Hippocampal formation (tissue), 2 donors: ENCODE data around the gene TAX1BP1.
"Not testable (repeated sequence)": the region's sequence is repeated elsewhere in the genome, so short reads cannot be mapped to it uniquely, and the experiment has no call there.

Experiments used
- DNase-seq, 2 donors: peaks; one replicate each; lab custom pipeline; 2025; lab: John Stamatoyannopoulos, UW

TAX1BP1 gene

DNA sequence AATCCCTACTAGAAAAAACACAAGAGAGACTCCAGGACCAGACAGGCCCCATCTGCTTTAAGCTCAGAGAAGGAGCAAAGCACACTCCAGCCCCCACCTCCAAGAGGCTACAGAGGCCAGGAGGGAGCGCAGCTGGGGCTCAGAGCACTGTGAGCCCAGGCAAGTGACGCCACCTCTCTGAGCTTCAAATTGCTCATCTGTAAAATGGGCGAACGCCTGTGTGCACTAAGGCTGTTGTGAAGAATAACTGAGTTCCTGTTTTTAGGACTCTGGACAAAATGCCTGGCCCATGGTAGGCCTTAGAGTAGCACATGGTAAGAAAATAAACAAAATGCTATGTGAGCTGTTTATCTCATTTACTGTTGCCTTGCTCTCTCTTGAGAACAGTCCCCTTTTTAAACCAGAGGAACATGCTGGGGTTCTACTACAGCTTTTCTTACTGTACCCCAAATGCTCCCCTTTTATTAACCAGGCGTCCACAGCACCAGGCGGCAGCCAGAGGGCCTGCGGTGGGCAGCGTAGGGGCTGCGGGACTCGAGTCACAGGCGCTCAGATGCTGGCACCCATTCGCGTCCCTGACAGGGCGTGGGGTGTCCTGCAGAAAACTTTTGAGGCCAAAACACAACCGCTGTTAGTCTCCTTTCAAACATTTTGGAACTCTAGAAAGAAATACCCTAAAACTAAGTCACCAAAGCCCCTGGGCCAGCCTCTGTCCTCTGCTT, 103.8 kb downstream of the TAX1BP1 start:
- no peak for DNase-seq

DNA sequence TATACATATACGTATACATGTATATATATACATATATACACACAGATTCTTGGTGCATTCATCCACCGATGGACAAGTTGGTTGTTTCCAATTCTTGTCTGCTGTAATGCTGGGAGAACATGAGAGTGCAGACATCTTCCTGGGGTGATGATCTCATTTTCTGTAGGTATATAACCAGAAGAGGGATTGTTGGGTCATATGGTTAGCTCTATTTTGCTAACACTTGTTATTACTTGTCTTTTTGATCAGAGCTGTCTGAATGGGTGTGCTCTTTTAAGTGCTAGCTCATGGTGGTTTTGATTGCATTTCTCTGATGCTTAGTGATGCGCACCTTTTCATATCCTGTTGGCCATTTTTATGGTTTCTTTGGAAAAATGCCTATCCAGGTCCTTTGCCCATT, 106.4 kb downstream of the TAX1BP1 start:
- no peak for DNase-seq

DNA sequence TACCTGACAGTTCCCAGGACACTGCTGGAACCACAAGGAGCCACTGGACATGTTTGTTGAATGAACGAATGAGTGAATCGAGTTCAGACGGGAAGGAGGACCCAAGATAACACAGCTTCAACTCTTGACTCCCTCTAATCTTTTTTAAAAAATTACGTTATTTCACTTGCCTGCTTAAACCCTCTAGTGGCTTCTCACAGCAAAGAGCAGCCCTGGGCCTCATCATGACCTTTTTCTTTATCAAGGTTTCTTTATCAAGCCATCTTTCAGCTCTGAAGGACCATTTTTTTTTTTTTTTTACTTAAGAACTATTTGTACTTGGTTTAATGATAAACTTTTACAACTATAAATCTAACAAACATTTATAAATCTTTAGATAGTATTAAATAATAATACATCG, 110.6 kb downstream of the TAX1BP1 start:
- no peak for DNase-seq

DNA sequence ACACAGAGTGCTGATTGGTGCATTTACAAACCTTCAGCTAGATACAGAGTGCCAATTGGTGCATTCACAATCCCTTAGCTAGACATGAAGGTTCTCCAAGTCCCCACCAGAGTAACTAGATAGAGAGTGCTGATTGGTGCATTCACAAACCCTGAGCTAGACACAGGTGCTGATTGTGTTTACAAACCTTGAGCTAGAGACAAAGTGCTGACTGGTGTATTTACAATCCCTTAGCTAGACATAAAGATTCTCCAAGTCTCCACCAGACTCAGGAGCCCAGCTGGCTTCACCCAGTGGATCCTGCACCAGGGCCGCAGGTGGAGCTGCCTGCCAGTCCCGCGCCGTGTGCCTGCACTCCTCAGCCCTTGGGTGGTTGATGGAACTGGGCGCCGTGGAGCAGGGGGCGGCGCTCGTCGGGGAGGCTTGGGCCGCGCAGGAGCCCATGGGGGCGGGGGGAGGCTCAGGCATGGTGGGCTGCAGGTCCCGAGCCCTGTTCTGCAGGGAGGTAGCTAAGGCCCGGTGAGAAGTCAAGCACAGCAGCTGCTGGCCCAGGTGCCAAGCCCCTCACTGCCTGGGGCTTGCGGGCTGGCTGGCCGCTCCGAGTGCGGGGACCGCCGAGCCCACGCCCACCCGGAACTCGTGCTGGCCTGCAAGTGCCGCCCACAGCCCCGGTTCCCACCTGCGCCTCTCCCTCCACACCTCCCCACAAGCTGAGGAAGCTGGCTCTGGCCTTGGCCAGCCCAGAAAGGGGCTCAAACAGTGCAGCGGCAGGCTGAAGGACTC, 116.9 kb downstream of the TAX1BP1 start:
- not testable (repeated sequence) for DNase-seq

DNA sequence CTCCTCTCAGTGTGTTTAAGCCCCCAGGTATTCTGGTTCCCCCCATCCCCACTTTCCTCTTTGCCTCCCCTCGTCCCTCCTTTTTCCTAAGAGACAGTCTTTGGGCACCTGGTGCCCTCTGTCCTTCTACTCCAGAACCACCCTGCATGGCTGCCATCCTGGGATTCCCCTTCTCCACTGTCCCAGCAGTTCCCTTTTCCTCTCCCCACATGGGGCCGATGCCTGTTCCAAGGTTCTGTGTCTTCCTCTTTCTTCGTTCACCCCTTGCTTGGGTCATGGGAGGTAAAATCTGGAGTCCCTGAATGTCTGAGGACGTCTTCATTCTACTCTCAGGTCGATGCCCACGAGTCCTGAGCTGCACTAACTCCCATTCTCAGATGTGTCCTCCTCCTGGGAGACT, 120.8 kb downstream of the TAX1BP1 start:
- no peak for DNase-seq

DNA sequence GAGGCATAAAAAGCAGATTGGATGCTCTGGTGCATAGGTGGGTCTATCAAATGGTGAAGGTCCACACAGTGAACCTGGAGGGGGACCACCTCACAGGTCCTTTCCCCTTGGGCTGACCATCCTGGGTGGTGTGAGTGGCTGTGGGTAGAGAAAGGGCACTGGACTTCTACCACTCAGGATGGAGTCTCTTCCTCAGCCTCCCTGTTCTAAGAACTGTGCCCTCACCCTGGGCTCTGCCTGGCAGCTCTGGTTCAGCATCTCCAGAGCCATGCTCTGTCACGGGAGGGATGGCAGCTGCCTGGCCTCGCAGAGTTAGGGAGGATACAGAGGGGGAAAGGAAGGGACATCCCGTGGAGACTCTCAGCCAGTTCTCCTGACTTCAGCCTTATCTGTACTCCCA, 121.8 kb downstream of the TAX1BP1 start:
- DNase-seq = no peak

DNA sequence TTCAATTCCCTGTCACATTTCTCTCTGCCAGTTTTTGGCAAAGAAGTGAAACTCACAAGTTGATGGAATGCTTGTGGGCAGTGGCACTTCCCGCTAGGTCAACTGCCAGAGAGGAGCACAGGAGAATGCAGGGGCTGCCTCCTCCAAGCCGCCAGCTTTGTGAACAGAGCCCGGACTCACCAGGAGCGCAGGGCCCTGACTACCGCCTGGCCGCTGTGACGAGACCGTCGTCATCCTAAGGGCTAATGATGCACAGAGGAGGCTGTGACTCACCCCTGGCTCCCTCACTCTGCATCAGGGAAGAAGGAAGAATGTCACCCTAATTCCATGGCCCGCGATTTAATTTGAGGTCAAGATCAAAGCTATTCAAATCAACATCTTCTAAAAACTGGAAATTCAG, 123.9 kb downstream of the TAX1BP1 start:
- DNase-seq = no peak

DNA sequence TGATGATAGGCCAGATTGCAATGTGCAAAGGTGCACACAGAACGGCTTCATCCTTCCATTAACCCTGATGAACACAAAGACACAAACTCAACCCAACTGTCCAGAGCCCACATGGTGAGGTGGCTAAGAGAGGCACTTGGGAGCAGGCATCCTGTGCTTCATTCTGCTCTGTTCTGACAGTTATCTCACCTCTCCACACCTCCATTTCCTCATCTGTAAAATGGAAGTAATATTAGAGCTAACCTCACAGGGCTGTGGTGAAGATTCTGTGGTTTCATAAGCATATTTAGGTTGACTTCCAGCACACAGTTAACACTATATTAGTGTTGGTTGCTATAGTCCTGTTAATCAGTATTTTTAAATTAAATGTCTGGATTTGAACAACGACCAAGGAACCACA, 126.3 kb downstream of the TAX1BP1 start:
- no peak for DNase-seq

DNA sequence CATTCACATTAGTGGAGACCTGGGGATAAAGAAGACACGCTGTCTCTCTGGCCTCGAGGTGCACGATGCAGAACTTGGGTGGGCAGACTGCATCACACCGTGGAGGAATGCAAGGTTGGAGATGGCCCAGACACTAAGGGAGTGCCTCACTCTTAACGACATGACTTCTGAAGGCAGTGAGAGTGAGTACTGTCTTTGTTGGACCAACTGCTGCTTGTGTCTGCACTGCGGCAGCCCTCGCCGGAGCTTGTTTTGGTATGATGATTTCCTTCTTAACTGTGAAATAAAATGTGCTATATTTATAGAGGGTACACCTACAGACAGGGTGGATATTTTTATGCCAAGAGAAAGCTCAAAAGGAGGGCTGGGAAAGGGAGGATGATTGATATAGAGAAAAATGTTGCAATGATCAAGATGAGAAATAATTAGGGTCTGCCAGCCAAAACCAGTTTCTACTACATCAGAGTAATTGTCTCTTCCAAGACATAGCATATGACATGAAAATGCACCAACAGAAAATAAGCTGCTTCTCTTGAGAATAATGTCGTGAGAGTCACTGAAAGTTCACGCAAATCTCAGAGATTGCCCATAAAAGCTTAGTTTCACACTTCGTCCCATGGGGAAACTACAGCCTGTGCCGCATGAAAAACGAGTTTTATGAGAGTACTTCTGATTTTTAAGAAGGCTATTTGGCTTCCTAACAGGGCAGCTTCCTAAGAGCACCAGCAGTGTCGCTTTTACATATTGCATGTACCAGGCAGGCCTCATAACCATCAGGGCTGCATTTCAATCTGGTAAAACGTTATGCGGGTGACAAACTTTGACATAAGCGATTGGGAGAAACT, 127.1 kb downstream of the TAX1BP1 start:
- DNase-seq = no peak

DNA sequence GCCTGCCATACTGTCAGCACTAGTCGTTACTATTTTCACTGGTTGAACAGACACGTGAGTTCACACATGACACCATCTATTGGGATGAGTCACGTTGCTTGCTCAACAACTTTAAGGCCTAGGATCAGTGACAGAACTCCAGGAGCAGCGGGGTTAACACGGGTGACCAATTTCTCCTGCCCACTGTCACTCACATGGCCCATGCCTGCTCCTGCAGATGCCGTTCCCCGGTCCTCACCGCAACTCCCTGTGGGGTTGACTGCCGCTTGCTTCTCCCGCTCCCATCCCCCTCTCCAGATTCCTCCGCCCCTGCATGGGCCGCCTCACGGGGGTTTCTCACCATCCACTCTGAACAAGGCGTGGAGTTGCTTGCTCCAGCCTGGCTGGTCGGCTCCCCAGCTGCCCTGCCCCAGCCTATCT, 128.2 kb downstream of the TAX1BP1 start:
- DNase-seq = no peak

DNA sequence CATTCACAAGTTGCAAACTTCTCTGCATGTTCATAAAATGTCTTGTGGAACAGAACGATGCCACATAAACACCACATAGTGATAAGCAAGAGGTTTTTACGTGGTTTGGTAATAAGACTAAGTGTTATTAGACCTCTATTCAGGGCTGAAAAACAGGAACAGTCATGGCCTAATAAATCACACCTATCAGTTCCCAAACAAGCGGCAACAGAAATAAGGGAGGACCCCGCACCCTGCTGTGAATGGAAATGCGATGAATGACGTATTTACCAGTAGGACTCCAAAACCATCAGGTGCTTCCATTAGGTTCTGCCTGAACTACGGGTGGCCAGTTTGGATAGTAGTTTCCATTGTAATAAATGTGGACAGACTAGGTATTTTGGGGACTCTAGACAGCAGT, 129.1 kb downstream of the TAX1BP1 start:
- no peak for DNase-seq

DNA sequence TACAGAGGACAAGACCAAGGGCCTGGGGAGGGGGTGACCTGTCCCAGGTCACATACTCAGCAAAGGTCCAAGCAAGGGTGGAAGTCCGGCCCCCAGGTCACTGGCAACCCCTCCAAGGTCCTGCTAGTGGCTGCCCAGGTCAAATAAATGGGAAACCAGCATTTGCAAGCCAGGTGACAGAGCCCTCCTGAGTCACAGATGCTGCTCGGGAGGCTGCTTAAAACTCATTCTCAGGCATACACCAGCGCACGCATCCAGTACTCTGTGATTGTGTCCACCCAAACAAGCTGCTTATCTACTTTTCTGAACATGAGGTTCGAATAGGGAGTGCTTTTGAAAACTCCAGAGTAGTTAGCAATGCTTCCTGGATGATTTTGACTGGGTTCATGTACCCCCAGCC, 130.6 kb downstream of the TAX1BP1 start:
- no peak for DNase-seq

DNA sequence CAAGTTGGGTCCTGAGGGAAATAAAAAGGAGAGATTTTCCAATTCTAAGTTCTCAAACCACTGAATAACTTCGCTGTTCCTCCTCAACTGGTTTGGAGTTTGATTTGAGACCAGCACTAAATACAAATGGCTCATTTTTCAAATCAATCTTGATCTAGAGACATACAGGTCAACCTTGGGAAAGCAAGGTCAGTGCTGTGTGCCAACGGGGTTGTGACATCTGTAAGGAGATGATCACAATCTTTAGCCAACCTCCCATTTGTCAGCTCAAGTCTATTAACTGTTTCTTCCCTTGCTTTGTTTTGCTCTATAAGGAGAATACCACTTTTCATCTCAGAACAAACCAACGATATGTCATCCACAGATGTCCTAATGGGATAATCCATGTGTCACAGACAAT, 131.1 kb downstream of the TAX1BP1 start:
- DNase-seq = no peak

DNA sequence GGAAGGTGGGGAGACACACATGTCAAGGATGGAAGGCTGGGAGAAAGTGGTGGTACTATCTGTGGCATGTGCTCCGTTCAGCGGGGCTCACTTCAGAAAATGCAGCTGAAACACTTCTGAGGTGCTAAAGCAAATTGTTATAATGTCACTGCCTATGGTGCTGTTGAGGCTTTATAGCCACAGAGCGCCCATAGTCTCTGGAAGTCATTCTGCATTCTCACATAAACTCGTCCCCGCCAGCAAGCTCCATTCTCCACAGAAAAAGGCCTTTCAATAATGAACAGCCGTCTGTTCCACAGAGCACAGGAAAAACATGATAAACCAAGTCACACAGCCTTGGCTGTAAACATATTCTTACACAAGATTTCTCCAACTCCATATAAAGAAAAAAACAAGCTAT, 131.9 kb downstream of the TAX1BP1 start:
- DNase-seq = no peak

DNA sequence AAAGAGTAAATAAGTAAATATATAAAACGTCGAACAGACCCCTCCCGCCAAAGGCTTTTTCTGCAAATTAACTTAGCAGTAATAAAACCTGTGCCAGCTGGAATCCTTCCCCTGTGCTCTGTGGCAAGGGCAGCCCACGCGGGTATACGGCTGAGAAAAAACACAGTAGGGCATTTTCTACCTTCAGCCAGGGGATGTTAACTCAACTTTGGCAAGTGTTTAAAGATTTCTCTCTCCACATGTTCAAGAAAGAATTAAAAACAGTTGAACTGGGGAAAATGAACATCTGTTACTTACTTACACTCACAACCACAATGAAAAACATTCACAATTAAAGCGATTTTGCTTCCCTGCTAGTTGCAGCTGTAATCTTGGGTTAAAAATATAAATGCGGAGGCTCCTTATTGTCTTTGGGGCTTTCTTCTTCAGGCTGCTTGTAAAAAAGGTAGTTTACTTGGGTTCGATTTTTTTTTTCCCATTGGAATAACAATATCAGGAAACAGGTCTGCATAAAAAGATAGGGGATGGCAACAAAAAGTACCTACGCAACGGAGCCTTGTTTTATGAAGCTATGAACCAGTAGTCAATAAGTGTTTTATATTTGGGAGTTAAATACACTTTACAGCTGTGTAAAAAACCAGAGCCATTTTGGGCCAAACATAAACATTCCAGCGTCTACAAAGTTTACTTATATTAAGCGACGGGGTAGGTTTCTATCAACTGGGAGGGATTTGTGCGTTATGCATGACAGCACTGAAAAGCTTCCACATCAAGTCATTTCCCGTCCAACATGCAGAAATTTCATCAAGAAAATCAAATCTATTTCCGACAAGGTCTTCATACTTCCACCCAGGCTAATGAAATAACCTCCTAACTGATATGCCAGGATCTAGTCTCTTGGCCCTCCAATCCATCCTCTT, 132.7 kb downstream of the TAX1BP1 start:
- DNase-seq = no peak

DNA sequence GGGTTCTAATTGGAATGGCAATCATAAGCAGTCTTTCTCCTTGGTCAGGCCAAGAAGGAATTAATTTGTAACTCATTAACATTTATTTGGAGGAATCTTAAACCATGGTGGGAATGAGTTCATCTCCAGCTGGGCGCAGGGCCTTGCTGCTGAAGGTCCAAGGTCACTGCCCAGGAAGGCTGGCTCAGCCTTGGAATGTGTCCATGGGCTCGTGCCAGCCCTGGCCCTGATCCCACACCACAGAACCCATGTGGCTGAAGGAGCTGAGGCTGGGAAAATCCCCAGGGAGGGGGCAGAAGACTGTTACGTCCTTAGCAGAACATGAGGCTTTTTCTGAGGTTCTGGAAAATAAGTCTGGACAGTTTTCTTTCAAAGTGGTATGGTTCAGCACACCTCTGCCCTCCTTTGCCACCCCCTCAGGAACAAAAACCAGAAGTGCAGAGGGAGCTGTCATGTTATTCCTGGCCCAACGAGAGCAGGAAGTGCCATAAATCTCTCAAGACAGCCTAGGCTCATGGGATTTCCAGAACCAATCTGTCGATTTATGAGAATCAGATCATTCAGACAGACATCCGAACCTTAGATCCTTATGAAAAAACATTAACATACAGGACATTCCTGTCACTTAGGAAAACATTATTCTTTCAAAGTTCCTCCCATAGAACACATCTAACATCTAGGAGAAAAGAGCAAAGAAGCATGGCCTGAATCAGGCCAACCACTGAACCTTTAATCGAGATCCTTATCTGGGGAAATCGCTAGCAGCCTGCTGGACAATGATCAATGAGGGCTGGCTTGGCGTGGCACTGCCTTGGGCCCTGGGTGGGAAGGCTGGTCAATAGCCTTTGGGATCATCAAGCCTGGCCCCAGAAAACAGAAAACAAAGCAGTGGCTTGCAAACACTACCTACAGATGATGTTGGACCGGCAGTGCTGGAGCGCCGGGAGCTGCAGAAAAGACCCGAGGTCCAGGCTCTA, 134.3 kb downstream of the TAX1BP1 start:
- peak; percentile 11 to 53 for DNase-seq

DNA sequence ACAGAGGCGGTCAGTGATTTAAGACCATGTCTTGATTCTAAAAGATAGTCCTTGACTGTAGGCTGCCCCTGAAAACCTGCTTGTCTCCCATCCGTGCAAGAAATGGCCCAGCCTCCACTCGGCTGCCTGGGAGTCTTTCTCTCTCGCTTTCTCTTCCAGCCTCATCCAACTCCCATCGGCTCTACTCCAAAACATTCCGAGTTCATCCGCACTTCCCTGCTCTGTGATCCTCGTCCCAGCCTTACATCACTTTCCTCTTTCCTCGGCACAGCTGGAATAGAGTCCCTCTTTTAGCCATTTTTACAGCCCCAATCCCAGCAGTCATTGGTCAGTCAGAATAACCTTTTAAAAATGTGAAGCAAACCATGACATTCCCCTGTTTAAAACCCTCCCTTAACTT, 135.1 kb downstream of the TAX1BP1 start:
- no peak for DNase-seq

DNA sequence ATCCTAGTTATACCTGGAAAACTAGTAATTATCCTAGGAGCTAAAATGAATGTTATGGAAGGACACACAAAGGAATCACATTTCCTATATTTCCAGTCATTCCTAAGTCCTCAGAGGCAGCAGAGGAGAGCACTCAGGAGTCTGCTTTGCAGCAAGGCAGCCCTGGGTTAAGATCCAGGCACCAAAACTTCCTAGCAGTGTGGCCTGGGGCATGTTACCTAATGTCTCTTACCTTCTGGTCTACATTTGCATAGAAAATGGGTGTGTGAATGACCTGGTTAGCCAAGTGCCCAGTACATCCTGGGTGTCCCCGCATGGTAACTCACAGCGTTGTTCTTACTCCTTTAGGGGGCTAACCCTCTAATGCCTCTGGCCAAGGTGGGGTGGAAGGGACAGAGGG, 135.9 kb downstream of the TAX1BP1 start:
- no peak for DNase-seq

DNA sequence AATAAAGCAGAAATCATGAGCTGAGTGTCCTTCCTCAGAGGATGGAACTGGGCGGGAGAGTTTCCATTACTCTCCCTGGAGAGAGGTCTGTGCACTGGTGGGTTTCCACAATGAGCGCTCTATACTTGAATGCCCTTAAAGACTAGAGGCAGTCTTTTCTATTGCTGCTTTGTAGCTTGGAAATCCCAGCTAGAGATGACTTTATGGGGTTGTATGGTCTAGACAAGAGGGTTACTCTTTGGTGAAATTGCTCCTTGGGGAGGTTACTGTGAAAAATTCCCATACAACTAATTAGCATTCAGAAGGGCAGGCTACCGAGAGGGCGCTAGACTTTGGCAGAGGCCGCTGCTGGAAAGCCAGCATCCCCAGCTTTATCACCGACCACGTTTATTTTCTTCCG, 136.8 kb downstream of the TAX1BP1 start:
- DNase-seq = no peak
